ENCODE data around the gene TRIM28.

DNA sequence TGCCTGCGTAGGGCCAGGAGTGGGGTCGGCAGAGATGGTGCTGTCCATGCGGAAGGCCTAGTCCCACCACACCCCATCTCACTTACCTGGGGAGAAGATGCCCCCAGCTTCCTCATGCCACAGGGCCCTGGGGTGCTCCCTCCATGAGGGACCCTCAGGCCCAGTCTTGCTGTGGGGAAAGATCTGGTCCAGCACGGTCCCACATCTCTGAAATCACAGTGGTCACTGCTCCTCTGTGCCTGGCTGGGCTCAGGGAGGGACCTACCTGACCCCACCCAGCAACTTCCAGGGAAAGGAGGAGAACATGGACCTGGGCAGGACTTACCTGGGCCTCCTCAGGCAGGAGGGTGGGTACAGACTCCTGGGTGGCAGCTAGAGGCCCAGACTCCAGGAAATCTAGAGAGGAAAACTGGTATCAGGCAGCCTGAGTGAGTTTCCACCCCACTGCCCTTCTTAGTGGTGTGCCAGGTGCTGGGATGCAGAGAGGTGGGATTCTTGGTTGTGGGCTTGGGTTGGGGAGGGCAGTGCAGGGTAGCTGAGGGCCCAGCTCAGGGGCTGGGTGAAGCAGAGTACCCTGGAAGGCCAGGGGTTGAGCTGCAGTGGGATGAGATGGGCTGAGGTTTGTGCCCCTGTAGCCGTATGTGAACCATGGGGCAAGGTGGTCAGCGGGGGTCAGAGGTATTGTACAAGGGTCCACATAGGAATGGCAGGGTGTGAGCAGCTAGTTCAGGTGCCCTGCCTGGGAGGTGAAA, 25.5 kb downstream of the TRIM28 start:
- TF ChIP-seq, protein P1, sequence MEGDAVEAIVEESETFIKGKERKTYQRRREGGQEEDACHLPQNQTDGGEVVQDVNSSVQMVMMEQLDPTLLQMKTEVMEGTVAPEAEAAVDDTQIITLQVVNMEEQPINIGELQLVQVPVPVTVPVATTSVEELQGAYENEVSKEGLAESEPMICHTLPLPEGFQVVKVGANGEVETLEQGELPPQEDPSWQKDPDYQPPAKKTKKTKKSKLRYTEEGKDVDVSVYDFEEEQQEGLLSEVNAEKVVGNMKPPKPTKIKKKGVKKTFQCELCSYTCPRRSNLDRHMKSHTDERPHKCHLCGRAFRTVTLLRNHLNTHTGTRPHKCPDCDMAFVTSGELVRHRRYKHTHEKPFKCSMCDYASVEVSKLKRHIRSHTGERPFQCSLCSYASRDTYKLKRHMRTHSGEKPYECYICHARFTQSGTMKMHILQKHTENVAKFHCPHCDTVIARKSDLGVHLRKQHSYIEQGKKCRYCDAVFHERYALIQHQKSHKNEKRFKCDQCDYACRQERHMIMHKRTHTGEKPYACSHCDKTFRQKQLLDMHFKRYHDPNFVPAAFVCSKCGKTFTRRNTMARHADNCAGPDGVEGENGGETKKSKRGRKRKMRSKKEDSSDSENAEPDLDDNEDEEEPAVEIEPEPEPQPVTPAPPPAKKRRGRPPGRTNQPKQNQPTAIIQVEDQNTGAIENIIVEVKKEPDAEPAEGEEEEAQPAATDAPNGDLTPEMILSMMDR (IDR thresholded peaks at IDR 0.05), result no peak
- no peak for TF ChIP-seq POLR2A (IDR thresholded peaks at IDR 0.05)

Measured in thyroid gland (tissue), 4 donors.